IMR-90 (cell line): ENCODE results near the gene APOBEC3F. TPM values are rescaled to one million over a fixed set of nuclear protein-coding genes. Genes with fewer than 3 reads are reported as not detected.

Experiments
- ATAC-seq: fragments of 200-7000 bp; cut with Tn5 transposase; 2 replicates; pipeline ENCODE4 v1.9.1; 2020; ENCODE audit warnings: low read depth, mild to moderate bottlenecking, moderate library complexity
- BruUV-seq: library from RNA; stranded (reverse); fragments of 400-500 nt; replicated peaks from 2 replicates; lab custom pipeline; 2021; lab: Mats Ljungman, UMichigan
- CTCF ChIA-PET: fragments of 300-600 bp; formaldehyde crosslinking; extraction: SDS; loops from one replicate; lab custom pipeline; 2021; ENCODE audit warnings: antibody characterized with exemption; lab: Yijun Ruan, JAX
- POLR2A ChIA-PET: fragments of 300-600 bp; sonication (Branson Sonifier 250); formaldehyde crosslinking; loops from one replicate; lab custom pipeline; 2022; ENCODE audit warnings: antibody characterized with exemption; ENCODE audit not compliant: unreplicated experiment; lab: Charles Lee
- DNase-seq: peaks from one replicate; pipeline ENCODE4 v3.0.0; 2013
- H2AFZ ChIP-seq: replicated peaks from 2 replicates; pipeline ENCODE3; 2013; ENCODE audit warnings: low read length, mild to moderate bottlenecking; ENCODE audit not compliant: poor library complexity
- H2AK5ac ChIP-seq: 2 replicates; pipeline ENCODE4 v1.6.1; 2013; ENCODE audit warnings: low read depth, low read length, inconsistent platforms
- H2AK9ac ChIP-seq: replicated peaks from 2 replicates; pipeline ENCODE3; 2013; ENCODE audit warnings: mild to moderate bottlenecking, low read depth, low read length, moderate library complexity; ENCODE audit not compliant: poor library complexity
- H2BK120ac ChIP-seq: 2 replicates; pipeline ENCODE4 v1.6.1; 2013; ENCODE audit warnings: low read depth, low read length, inconsistent platforms
- H2BK15ac ChIP-seq: 3 replicates; pipeline ENCODE4 v1.6.1; 2013; ENCODE audit warnings: low read depth, low read length, inconsistent platforms
- H2BK20ac ChIP-seq: 2 replicates; pipeline ENCODE4 v1.6.1; 2013; ENCODE audit warnings: low read depth, mild to moderate bottlenecking, inconsistent platforms, low read length, moderate library complexity
- H2BK5ac ChIP-seq: 2 replicates; pipeline ENCODE4 v1.6.1; 2013; ENCODE audit warnings: mild to moderate bottlenecking, low read depth, low read length, inconsistent platforms; ENCODE audit not compliant: poor library complexity, severe bottlenecking
- H3K14ac ChIP-seq: replicated peaks from 2 replicates; pipeline ENCODE4 v1.6.1; 2013; ENCODE audit warnings: low read depth, low read length, inconsistent platforms
- H3K18ac ChIP-seq: 2 replicates; pipeline ENCODE4 v1.6.1; 2013; ENCODE audit warnings: low read depth, low read length, control low read depth
- H3K23ac ChIP-seq: 2 replicates; pipeline ENCODE4 v1.6.1; 2013; ENCODE audit warnings: low read depth, low read length, inconsistent platforms
- H3K27ac ChIP-seq: 2 replicates; pipeline ENCODE4 v1.5.1; 2013; ENCODE audit warnings: mild to moderate bottlenecking, control low read depth, low read length; ENCODE audit not compliant: insufficient read depth
- H3K27me3 ChIP-seq: 2 replicates; pipeline ENCODE4 v1.6.1; 2013; ENCODE audit warnings: low read length; ENCODE audit not compliant: control insufficient read depth, insufficient read depth
- H3K36me3 ChIP-seq: 2 replicates; pipeline ENCODE4 v1.6.1; 2013; ENCODE audit warnings: low read length, mixed read lengths; ENCODE audit not compliant: control insufficient read depth, insufficient read depth
- H3K4ac ChIP-seq: 2 replicates; pipeline ENCODE4 v1.6.1; 2013; ENCODE audit warnings: low read depth, low read length, inconsistent platforms
- H3K4me1 ChIP-seq: 2 replicates; pipeline ENCODE4 v1.6.1; 2013; ENCODE audit warnings: low read length, mixed read lengths; ENCODE audit not compliant: control insufficient read depth, insufficient read depth
- H3K4me2 ChIP-seq: 2 replicates; pipeline ENCODE4 v1.6.1; 2013; ENCODE audit warnings: low read depth, mild to moderate bottlenecking, control low read depth, low read length, moderate library complexity
- H3K4me3 ChIP-seq: 2 replicates; pipeline ENCODE4 v1.5.1; 2013; ENCODE audit warnings: low read depth, mild to moderate bottlenecking, control low read depth, low read length, moderate library complexity; ENCODE audit not compliant: insufficient read depth
- H3K56ac ChIP-seq: 2 replicates; pipeline ENCODE4 v1.6.1; 2013; ENCODE audit warnings: low read length, inconsistent platforms; ENCODE audit not compliant: insufficient read depth; ENCODE audit errors: extremely low read depth
- H3K79me1 ChIP-seq, 2 experiments: 2 replicates each; pipeline ENCODE4 v1.6.1; 2013; ENCODE audit warnings: low read length in 2 of 2, inconsistent platforms in 1 of 2, low read depth in 1 of 2
- H3K9ac ChIP-seq: 2 replicates; pipeline ENCODE4 v1.6.1; 2013; ENCODE audit warnings: low read depth, low read length, control low read depth
- H3K9me1 ChIP-seq: 2 replicates; pipeline ENCODE4 v1.6.1; 2013; ENCODE audit warnings: low read length, inconsistent platforms; ENCODE audit not compliant: insufficient read depth
- H3K9me3 ChIP-seq: 2 replicates; pipeline ENCODE4 v1.6.1; 2013; ENCODE audit warnings: low read length; ENCODE audit not compliant: control insufficient read depth, insufficient read depth
- H4K20me1 ChIP-seq: 2 replicates; pipeline ENCODE4 v1.6.1; 2013; ENCODE audit warnings: low read length, inconsistent platforms; ENCODE audit not compliant: insufficient read depth
- H4K5ac ChIP-seq: 2 replicates; pipeline ENCODE4 v1.6.1; 2013; ENCODE audit warnings: mild to moderate bottlenecking, low read depth, low read length, control low read depth
- H4K8ac ChIP-seq, 2 experiments: 2 replicates each; pipeline ENCODE4 v1.6.1; 2013; ENCODE audit warnings: low read depth in 2 of 2, low read length in 2 of 2, control low read depth in 1 of 2, inconsistent platforms in 1 of 2
- H4K91ac ChIP-seq: 2 replicates; pipeline ENCODE4 v1.6.1; 2013; ENCODE audit warnings: low read depth, low read length, inconsistent platforms; ENCODE audit not compliant: insufficient read depth
- BHLHE40 ChIP-seq: fragments of 150-350 bp; IDR thresholded peaks from 2 replicates; pipeline ENCODE4 v1.6.1; 2016; ENCODE audit warnings: mild to moderate bottlenecking, low read depth, low read length
- CEBPB ChIP-seq: IDR thresholded peaks from 2 replicates; pipeline ENCODE4 v1.6.1; 2012; ENCODE audit warnings: low read depth, low read length, improper control_type of control experiment
- FOS ChIP-seq: fragments of 150-350 bp; IDR thresholded peaks from 2 replicates; pipeline ENCODE4 v1.6.1; 2016; ENCODE audit warnings: low read depth, low read length
- MAFK ChIP-seq: IDR thresholded peaks from 2 replicates; pipeline ENCODE4 v1.6.1; 2012; ENCODE audit warnings: low read depth, low read length, improper control_type of control experiment
- MAZ ChIP-seq: IDR thresholded peaks from 2 replicates; pipeline ENCODE4 v1.6.1; 2012; ENCODE audit warnings: low read depth, mild to moderate bottlenecking, low read length, improper control_type of control experiment, moderate library complexity, borderline replicate concordance
- MXI1 ChIP-seq: IDR thresholded peaks from 2 replicates; pipeline ENCODE4 v1.6.1; 2012; ENCODE audit warnings: low read depth, mild to moderate bottlenecking, low read length, moderate library complexity, borderline replicate concordance
- NFE2L2 ChIP-seq: fragments of 150-350 bp; IDR thresholded peaks from 2 replicates; pipeline ENCODE4 v1.6.1; 2016; ENCODE audit warnings: low read depth, mild to moderate bottlenecking, low read length
- RFX5 ChIP-seq: IDR thresholded peaks from 2 replicates; pipeline ENCODE4 v1.8.0; 2012; ENCODE audit warnings: low read depth, mild to moderate bottlenecking, low read length, moderate library complexity
- SMC3 ChIP-seq: fragments of 150-350 bp; IDR thresholded peaks from 2 replicates; pipeline ENCODE4 v1.6.1; 2016; ENCODE audit warnings: low read depth, mild to moderate bottlenecking, antibody characterized with exemption, low read length, moderate library complexity
- WGBS, 2 experiments: methylation state at CpG; one replicate each; pipeline versions ENCODE4 v1.1.5 to v1.1.7; 2013; ENCODE audit warnings: missing lambda C conversion rate in 2 of 2; ENCODE audit not compliant: insufficient read length in 1 of 2; ENCODE audit errors: extremely low coverage in 2 of 2; 5-methylcytosine and 5-hydroxymethylcytosine counted together
- dilution Hi-C: fragments of 300-500 bp; cut with HindIII; formaldehyde crosslinking; loops from one replicate; pipeline ENCODE4 v1.14.3; 2018; ENCODE audit warnings: low sequenced_read_pairs; ENCODE audit not compliant: unreplicated experiment
- in situ Hi-C: fragments of 300-500 bp; cut with MboI; formaldehyde crosslinking; loops from 3 replicates; pipeline ENCODE4 v1.14.3; 2019; ENCODE audit warnings: low sequenced_read_pairs, inconsistent platforms, mixed read lengths
- intact Hi-C: fragments of 100-400 bp; cut with micrococcal nuclease; formaldehyde crosslinking; loops from 2 replicates; pipeline ENCODE4 v1.10.0; 2022
- polyA plus RNA-seq, 3 experiments: library from polyadenylated mRNA; depleted of rRNA; stranded (reverse); fragments of >200 nt; gene quantifications; 2 replicates each; pipeline ENCODE4 v1.2.3, GENCODE V29; 2012; ENCODE audit warnings: low replicate concordance in 1 of 3
- total RNA-seq: library from RNA; depleted of rRNA; stranded (reverse); fragments of >200 nt; gene quantifications from 2 replicates; pipeline ENCODE4 v1.2.3, GENCODE V29; 2012
- TF ChIP-seq, protein P1 (sequence below): conservative IDR thresholded peaks from 2 replicates; pipeline ENCODE4 v1.5.1; 2012; ENCODE audit warnings: mild to moderate bottlenecking, low read depth, low read length, improper control_type of control experiment

The APOBEC3F gene
- total and polyA plus RNA-seq, 2 of the 4 experiments (the other 2 are of a cell fraction): 3.4 to 8.3 TPM

DNA sequence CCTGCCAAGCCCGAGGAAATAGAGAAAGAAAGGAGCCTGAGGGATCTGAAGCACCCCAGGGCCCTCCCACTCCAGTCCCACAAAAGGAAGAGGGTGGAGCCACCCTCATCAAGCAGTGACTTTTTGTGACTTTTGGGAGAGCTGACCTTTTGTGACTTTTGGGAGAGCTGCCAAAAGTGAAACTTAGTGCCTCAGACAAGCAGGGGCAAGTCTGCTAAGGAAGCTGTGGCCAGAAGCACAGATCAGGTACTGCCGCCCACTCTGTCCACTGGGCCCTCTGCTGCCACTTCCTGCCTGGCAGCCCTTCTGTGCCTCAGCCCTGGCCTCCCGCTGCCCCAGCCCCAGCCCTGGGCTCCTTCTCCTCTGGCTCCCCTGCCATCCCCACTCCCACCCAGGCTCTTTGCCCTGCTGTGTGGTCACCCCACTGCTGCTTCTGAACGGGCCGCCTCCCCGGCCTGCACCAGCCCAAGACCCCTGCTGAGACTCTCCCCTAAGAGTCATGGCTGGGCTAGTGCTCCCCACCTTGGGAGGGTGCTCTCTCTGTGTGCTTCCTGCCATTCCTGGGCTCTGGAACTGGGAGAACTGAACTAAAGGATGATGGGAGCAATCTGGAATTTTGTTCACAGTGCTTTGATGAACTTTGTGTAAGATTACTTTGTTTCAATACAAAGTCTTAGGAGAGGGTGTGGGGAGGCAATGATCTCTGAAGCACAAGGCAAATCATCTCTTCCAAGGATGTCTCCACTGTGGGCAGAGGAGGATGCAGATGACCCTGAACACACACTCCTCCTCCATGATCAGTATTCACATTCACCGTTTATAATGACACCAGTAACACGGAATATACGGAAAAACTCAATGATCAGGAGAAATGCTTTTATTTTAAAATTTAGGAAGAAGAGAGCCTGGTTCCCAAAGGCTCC lies 56.7 kb downstream of the APOBEC3F start, which contains the start of gene APOBEC3H:
Gene APOBEC3H (plus strand): TSS at position 147 of the 923 bp plus-strand sequence. CDS start 3,035 bp downstream, outside the sequence.
- H3K18ac ChIP-seq: peak within 1 kb of the TSS; percentile 44; the same call in 1 of the 2 replicates
- ATAC-seq (peak; percentile 32), DNase-seq (no peak)
- intact Hi-C loops (no loop called here), in situ Hi-C loops (no loop called here), dilution Hi-C loops (no loop called here)
- POLR2A ChIA-PET: interaction anchor here (0.7 kb wide), 1 partner anchor 177 kb away, joined by 3 read pairs; no protein-coding TSS in a partner anchor
- H3K4me1 ChIP-seq: peaks cover 4% of the 10 kb centered on the region
- no peak within 1 kb of the TSS for H3K9ac ChIP-seq
- H3K27me3 ChIP-seq: peaks cover 30% of the 10 kb centered on the region
- TF ChIP-seq SMC3 (no peak), MXI1 (no peak), BHLHE40 (no peak), CEBPB (no peak), MAFK (no peak), RFX5 (no peak), FOS (no peak), MAZ (no peak), NFE2L2 (no peak)
- TF ChIP-seq, protein P1, sequence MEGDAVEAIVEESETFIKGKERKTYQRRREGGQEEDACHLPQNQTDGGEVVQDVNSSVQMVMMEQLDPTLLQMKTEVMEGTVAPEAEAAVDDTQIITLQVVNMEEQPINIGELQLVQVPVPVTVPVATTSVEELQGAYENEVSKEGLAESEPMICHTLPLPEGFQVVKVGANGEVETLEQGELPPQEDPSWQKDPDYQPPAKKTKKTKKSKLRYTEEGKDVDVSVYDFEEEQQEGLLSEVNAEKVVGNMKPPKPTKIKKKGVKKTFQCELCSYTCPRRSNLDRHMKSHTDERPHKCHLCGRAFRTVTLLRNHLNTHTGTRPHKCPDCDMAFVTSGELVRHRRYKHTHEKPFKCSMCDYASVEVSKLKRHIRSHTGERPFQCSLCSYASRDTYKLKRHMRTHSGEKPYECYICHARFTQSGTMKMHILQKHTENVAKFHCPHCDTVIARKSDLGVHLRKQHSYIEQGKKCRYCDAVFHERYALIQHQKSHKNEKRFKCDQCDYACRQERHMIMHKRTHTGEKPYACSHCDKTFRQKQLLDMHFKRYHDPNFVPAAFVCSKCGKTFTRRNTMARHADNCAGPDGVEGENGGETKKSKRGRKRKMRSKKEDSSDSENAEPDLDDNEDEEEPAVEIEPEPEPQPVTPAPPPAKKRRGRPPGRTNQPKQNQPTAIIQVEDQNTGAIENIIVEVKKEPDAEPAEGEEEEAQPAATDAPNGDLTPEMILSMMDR: no peak
- H3K23ac ChIP-seq: no peak within 1 kb of the TSS
- no peak within 1 kb of the TSS for H2BK5ac ChIP-seq
- no peak within 1 kb of the TSS for H3K56ac ChIP-seq
- H2AFZ ChIP-seq: peak within 1 kb of the TSS; percentile 77
- no TSS peak for BruUV-seq
- H3K9me1 ChIP-seq: no peaks in the 10 kb centered on the region
- no peaks in the 10 kb centered on the region for H3K79me1 ChIP-seq
- no peak within 1 kb of the TSS for H3K4ac ChIP-seq
- peak within 1 kb of the TSS; percentile 13 for H2BK120ac ChIP-seq
- H3K27ac ChIP-seq: peak within 1 kb of the TSS; percentile 13; the same call in 1 of the 2 replicates
- H3K9me3 ChIP-seq: no peaks in the 10 kb centered on the region
- H2BK15ac ChIP-seq: no peak within 1 kb of the TSS
- WGBS, 2 experiments: 20% methylated on average over 1 of the region's 9 CpGs; no CpG with 5 or more reads in 1 of the 2 experiments
- CTCF ChIA-PET: interaction anchor here (0.7 kb wide), 1 partner anchor 34 kb away, joined by 3 read pairs; no protein-coding TSS in a partner anchor
- H4K5ac ChIP-seq: peak within 1 kb of the TSS; percentile 30
- H4K20me1 ChIP-seq: no peaks in the 10 kb centered on the region
- H3K4me3 ChIP-seq: no peak within 1 kb of the TSS
- no peaks in the 10 kb centered on the region for H3K36me3 ChIP-seq
- peak within 1 kb of the TSS; percentile 37 for H2AK9ac ChIP-seq
- peak within 1 kb of the TSS; percentile 62 to 67; a peak in 3 of 4 replicates for H4K8ac ChIP-seq
- no peak within 1 kb of the TSS for H3K4me2 ChIP-seq
- H2AK5ac ChIP-seq: no peak within 1 kb of the TSS; the same call in 1 of the 2 replicates
- H3K14ac ChIP-seq: no peak within 1 kb of the TSS
- no peak within 1 kb of the TSS; the same call in 1 of the 2 replicates for H2BK20ac ChIP-seq
- H4K91ac ChIP-seq: no peak within 1 kb of the TSS; the same call in 1 of the 2 replicates
